Psoas muscle (tissue), 8 donors: ENCODE data around the gene GTF2B. TPM values are rescaled to one million over a fixed set of nuclear protein-coding genes. Genes with fewer than 3 reads are reported as not detected.
"Not testable (repeated sequence)": the region's sequence is repeated elsewhere in the genome, so short reads cannot be mapped to it uniquely, and the experiment has no call there.

Experiments
- ATAC-seq, 4 donors: fragments of 200-7000 bp; cut with Tn5 transposase; one replicate each; pipeline ENCODE4 v1.9.1; 2020; ENCODE audit warnings: moderate library complexity in 3 of 4, mild to moderate bottlenecking in 2 of 4
- DNase-seq, 2 donors: peaks; one replicate each; pipeline ENCODE4 v3.0.0-alpha.2; 2020
- H3K27ac ChIP-seq: fragments of 200-600 bp; one replicate; pipeline ENCODE4 v1.8.0; 2022
- H3K27me3 ChIP-seq, 3 donors: fragments of 200-600 bp in 1 of 3; one replicate each; pipeline versions ENCODE4 v1.6.1 to v1.8.0; 2013 to 2022; ENCODE audit warnings: low read length in 2 of 3, mild to moderate bottlenecking in 2 of 3, moderate library complexity in 1 of 3; ENCODE audit not compliant: insufficient read depth in 3 of 3
- H3K36me3 ChIP-seq, 2 donors: fragments of 200-600 bp in 1 of 2; one replicate each; pipeline versions ENCODE4 v1.6.1 to v1.8.0; 2013 to 2022; ENCODE audit warnings: low read depth in 1 of 2, mild to moderate bottlenecking in 1 of 2, moderate library complexity in 1 of 2; ENCODE audit not compliant: insufficient read depth in 1 of 2
- H3K4me1 ChIP-seq: fragments of 200-600 bp; one replicate; pipeline ENCODE4 v1.8.0; 2022
- H3K4me3 ChIP-seq: fragments of 200-600 bp; one replicate; pipeline ENCODE4 v1.8.0; 2022; ENCODE audit warnings: mild to moderate bottlenecking
- H3K9me3 ChIP-seq: fragments of 200-600 bp; one replicate; pipeline ENCODE4 v1.8.0; 2022
- WGBS, 3 donors: extraction: QIAGEN DNeasy Blood & Tissue Kit; methylation state at CpG; one replicate each; pipeline versions ENCODE4 v1.1.6 to v1.1.7; 2013; 5-methylcytosine and 5-hydroxymethylcytosine counted together
- intact Hi-C, 2 donors: fragments of 100-400 bp; cut with DNase I; formaldehyde crosslinking; loops; one replicate each; pipeline versions ENCODE4 v1.11.0 to v1.14.2; 2022
- polyA plus RNA-seq, 3 donors: library from polyadenylated mRNA; stranded (reverse); fragments of 200-250 nt; gene quantifications; one replicate each; pipeline ENCODE4 v1.2.3, GENCODE V29; 2013
- total RNA-seq, 4 donors: library from RNA; stranded (reverse); fragmentation: NEBNext Ultra II Directional in 2 of 4; extraction: Animal tissue kit (Norgen Biotek cat#: 25700) in 2 of 4; gene quantifications; one replicate each; pipeline versions ENCODE4 v1.2.1 to v1.2.4, GENCODE V29; 2021 to 2023
- TF ChIP-seq, protein P1 (sequence below): fragments of 200-600 bp; IDR thresholded peaks from one replicate; pipeline ENCODE4 v1.8.0; 2022; ENCODE audit warnings: antibody characterized with exemption
- donor health status: healthy with polysubstance abuse.
- donor health status: DM: no; HTN: no; CAD: no; lungs with moderate emphysema.
- donor health status: Bipolar disorder and iron deficiency.
- donor health status: healthy.
- donor health status: DM: yes; HTN: yes; CAD: no.
- donor health status: DM: no; HTN: no; CAD: no.
- donor health status: DM: no; HTN: no; CAD: no.
- donor health status: DM: yes; HTN: yes; CAD: no.

Gene GTF2B
- total and polyA plus RNA-seq, 7 donors = 11.8 to 23.3 (median 15.4) TPM

- 71 to 75% (median 71%) methylated on average over 1 of the region's 1 CpG for WGBS, 3 donors
- no peak for DNase-seq
- peak overlapping the region; percentile 91 for H3K4me3 ChIP-seq
- ATAC-seq = no peak
- H3K27ac ChIP-seq = no peak overlapping the region
- H3K36me3 ChIP-seq = peaks cover 2 to 37% of the 10 kb centered on the region in 2 donors
- intact Hi-C loops = no loop called here
- H3K4me1 ChIP-seq = peaks cover 20% of the 10 kb centered on the region
- no peaks in the 10 kb centered on the region for H3K27me3 ChIP-seq
- H3K9me3 ChIP-seq = no peaks in the 10 kb centered on the region
- TF ChIP-seq, protein P1, sequence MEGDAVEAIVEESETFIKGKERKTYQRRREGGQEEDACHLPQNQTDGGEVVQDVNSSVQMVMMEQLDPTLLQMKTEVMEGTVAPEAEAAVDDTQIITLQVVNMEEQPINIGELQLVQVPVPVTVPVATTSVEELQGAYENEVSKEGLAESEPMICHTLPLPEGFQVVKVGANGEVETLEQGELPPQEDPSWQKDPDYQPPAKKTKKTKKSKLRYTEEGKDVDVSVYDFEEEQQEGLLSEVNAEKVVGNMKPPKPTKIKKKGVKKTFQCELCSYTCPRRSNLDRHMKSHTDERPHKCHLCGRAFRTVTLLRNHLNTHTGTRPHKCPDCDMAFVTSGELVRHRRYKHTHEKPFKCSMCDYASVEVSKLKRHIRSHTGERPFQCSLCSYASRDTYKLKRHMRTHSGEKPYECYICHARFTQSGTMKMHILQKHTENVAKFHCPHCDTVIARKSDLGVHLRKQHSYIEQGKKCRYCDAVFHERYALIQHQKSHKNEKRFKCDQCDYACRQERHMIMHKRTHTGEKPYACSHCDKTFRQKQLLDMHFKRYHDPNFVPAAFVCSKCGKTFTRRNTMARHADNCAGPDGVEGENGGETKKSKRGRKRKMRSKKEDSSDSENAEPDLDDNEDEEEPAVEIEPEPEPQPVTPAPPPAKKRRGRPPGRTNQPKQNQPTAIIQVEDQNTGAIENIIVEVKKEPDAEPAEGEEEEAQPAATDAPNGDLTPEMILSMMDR = no peak
Measured at GRCh38 chr1:88888750-88889149, 2.6 kb downstream of the GTF2B start.

DNA sequence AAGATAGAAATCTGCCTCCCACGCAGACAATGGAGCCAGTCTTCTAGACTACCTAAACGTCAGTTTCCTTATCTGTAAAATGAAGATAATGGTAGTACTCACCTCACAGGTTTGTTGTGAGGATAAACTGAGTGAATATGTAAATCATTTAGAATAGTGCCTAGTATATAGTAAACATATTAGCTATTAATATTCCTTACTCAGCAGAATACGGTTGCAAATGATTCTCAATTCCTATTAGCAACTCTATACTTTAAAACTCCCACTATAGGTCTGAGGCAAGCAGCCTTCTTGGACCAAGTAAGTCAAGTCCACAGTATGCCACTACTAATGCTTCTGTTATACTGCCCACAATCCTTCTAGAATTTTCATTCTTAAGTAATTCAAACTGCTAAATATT lies 5.4 kb downstream of the GTF2B start:
- no peak for ATAC-seq
- H3K36me3 ChIP-seq = peaks cover 2 to 63% of the 10 kb centered on the region in 2 donors

DNA sequence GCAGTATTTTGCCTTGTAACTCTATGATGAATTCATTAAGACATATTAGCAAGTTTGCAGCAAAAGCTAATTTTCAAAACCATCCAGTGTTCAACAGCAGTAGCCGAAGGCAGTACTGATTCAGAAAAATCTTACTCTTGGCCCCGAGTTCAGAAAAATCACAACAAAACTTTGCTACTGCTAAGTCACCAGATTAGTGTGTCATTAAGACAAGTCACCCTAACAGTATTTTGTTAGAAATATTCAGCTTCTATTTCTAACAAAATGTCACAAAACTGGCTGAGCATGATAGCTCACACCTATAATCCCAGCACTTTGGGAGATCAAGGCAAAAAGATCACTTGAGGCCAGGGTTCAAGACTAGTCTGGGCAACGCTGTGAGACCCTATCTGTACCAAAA lies 8.2 kb downstream of the GTF2B start:
- H3K27ac ChIP-seq = no peak overlapping the region
- no peak overlapping the region for H3K4me3 ChIP-seq
- DNase-seq (no peak), ATAC-seq (no peak)
- WGBS, 3 donors = 71 to 86% (median 78%) methylated on average over 3 of the region's 3 CpGs
- H3K36me3 ChIP-seq = peaks cover 2 to 71% of the 10 kb centered on the region in 2 donors
- H3K27me3 ChIP-seq = no peaks in the 10 kb centered on the region
- intact Hi-C loops = no loop called here
- H3K9me3 ChIP-seq = no peaks in the 10 kb centered on the region
- H3K4me1 ChIP-seq = no peaks in the 10 kb centered on the region
- TF ChIP-seq, protein P1 = no peak

More for the DNA sequence above, 5.4 kb downstream of the GTF2B start:
- DNase-seq = no peak
- Histone ChIP-seq H3K4me1 (peaks cover 20% of the 10 kb centered on the region), H3K9me3 (no peaks in the 10 kb centered on the region), H3K27me3 (no peaks in the 10 kb centered on the region), H3K27ac (no peak overlapping the region), H3K4me3 (no peak overlapping the region)
- intact Hi-C loops = no loop called here
- 85 to 95% (median 85%) methylated on average over 3 of the region's 3 CpGs for WGBS, 3 donors
- TF ChIP-seq, protein P1 = no peak

DNA sequence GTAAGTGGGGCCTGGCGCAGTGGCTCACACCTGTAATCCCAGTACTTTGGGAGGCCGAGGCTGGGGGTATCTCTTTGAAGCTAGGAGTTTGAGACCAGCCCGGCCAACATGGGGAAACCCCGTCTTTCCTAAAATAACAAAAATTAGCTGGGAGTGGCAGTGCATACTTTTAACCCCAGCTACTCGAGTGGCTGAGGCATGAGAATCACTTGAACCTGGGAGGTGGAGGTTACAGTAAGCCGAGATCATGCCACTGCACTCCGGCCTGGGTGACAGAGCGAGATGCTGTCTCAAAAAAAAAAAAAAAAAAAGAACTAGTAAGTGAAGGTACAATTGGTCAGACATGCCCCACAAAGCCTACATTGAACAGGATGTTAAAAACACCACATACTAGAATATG lies 10.7 kb downstream of the GTF2B start:
- H3K27ac ChIP-seq, ATAC-seq, H3K9me3 ChIP-seq, H3K27me3 ChIP-seq, DNase-seq, intact Hi-C loops, H3K4me3 ChIP-seq: not testable (repeated sequence)
- H3K4me1 ChIP-seq = peaks cover 12% of the 10 kb centered on the region
- H3K36me3 ChIP-seq = peaks cover 2 to 64% of the 10 kb centered on the region in 2 donors
- WGBS, 3 donors = 77 to 86% (median 83%) methylated on average over 8 of the region's 8 CpGs

GRCh38 chr1:88878731-88879130 lies 12.6 kb downstream of the GTF2B start:
- DNase-seq (no peak), ATAC-seq (no peak)
- H3K4me1 ChIP-seq = peaks cover 12% of the 10 kb centered on the region
- H3K4me3 ChIP-seq = no peak overlapping the region
- H3K36me3 ChIP-seq = peaks cover 0 to 44% of the 10 kb centered on the region in 2 donors
- 65 to 83% (median 71%) methylated on average over 4 of the region's 4 CpGs for WGBS, 3 donors
- no peaks in the 10 kb centered on the region for H3K27me3 ChIP-seq
- no peak overlapping the region for H3K27ac ChIP-seq
- intact Hi-C loops = loop anchor here (5.0 to 10.0 kb wide), 3 partner anchors 184 to 224 kb away; no protein-coding TSS in a partner anchor
- TF ChIP-seq, protein P1 = no peak
- no peaks in the 10 kb centered on the region for H3K9me3 ChIP-seq
